ENCODE measurements around the gene SERTAD2.

- TF ChIP-seq CTCF (conservative IDR thresholded peaks at IDR 0.05; ENCODE audit: low read depth, low read length) (no peak), EZH2 (IDR thresholded peaks at IDR 0.05; ENCODE audit: low read length, unreplicated experiment) (no peak), EZH2phosphoT487 (IDR thresholded peaks at IDR 0.05; ENCODE audit: borderline replicate concordance, low read length) (no peak)
Measured at GRCh38 chr2:64605026-64605471, 48.7 kb downstream of the SERTAD2 start.

Data from PC-3 (cell line).